ENCODE measurements around the gene ANKRD28. TPM values are rescaled to one million over a fixed set of nuclear protein-coding genes. Genes with fewer than 3 reads are reported as not detected.

Gene ANKRD28
- total and polyA plus RNA-seq, 2 experiments from 2014 or later, result 15.2 to 61.3 TPM

DNA sequence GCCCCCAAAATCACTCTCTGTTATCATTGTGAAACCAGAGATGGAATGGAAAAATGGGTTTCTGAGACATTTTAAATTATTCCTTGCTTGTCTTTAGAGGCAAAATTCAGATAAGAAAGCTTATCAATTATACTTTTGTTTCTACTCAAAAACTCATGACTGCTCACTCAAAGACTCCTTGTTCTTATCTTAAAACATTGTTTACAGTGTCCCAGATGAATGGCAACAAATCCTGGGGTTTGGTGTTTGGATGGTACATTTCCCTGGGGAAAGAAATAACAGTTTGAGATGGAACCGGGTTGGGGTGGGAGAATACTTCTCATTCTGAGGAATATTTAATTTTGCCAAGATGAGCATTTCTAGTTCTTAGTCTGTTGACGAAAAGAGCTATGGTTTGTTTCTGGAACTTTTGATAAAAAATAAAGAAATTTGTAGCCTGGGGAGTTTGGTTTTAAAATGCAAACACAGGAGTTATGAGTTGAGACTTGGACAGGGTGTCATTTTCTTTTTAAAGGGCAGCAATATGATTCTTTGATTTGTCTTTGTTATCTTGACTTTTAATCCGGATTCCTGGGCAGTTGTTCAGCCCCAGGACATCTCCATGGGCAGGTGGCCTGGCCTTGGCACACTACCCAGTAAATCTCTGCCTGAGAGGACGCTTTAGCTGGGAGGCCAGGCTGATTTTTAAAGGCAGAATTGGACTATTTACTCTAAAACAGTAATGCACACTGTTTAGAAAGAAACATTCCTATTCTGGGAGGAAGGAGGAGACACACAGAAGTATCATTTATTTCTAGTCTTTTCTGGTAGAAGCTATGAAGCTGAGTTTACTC is 163.8 kb downstream of the ANKRD28 start:
- H2AFZ ChIP-seq, result no peak overlapping the region
- H3K36me3 ChIP-seq (ENCODE audit: insufficient read depth), result no peaks in the 10 kb centered on the region
- no peaks in the 10 kb centered on the region for H3F3A ChIP-seq (replicated peaks; ENCODE audit: low read depth)
- H3K79me2 ChIP-seq (replicated peaks; ENCODE audit: insufficient read depth), result no peaks in the 10 kb centered on the region
- no peaks in the 10 kb centered on the region; the same call in 1 of the 2 replicates for H3K9me2 ChIP-seq (ENCODE audit: insufficient read depth)
- ATAC-seq (no peak), DNase-seq (ENCODE audit: low spot score) (no peak)
- Mint-ChIP-seq H3K27ac (peak overlapping the region; percentile 65), H3K27me3 (ENCODE audit: insufficient read depth, low read depth, poor library complexity) (peaks cover 2% of the 10 kb centered on the region), H3K4me1 (peaks cover 65% of the 10 kb centered on the region), H3K9me3 (no peaks in the 10 kb centered on the region), H3K36me3 (ENCODE audit: low read depth) (peaks cover 4% of the 10 kb centered on the region; the same call in 1 of the 3 replicates), H3K4me3 (peak overlapping the region; percentile 26; the same call in 2 of the 3 replicates)
- TF ChIP-seq ZNF114 (CRISPR knock-in tag; IDR thresholded peaks at IDR 0.05) (no peak), JUNB (IDR thresholded peaks at IDR 0.05; ENCODE audit: unreplicated experiment) (no peak), ZNF331 (CRISPR knock-in tag; IDR thresholded peaks at IDR 0.05; ENCODE audit: low read depth) (no peak), EZH2 (IDR thresholded peaks at IDR 0.05; ENCODE audit: low read depth, unreplicated experiment) (no peak), ETS1 (IDR thresholded peaks at IDR 0.05) (no peak), STAT1 (IDR thresholded peaks at IDR 0.05; ENCODE audit: unreplicated experiment) (no peak)
- peak overlapping the region; percentile 28 for H3K4me2 ChIP-seq
- H4K20me1 ChIP-seq (replicated peaks; ENCODE audit: insufficient read depth), result no peaks in the 10 kb centered on the region
- peaks cover 60% of the 10 kb centered on the region for H3K4me1 ChIP-seq (ENCODE audit: insufficient read depth)
- H3K4me3 ChIP-seq, result peak overlapping the region; percentile 25; the same call in 1 of the 2 replicates
- peak overlapping the region; percentile 64 for H3K27ac ChIP-seq (ENCODE audit: low read depth)
- H3K27me3 ChIP-seq (ENCODE audit: insufficient read depth), result no peaks in the 10 kb centered on the region

DNA sequence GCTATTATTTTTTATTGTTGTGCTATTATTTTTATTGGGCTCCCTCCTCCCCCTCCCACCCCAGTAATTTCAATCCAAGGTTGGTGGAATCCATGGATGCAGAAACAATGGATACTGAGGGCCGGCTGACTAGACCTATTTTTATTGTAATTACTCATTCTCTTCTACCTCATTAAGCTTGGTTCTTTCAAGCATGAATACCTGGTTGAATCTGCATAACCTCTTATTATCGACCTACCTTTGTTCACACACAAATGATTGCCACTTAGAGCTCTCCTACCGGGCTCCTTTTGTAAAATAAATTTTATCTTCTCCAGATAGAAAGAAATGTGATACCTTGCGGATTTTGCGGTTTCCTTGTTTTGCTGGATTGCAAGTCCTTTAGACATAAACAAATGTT is 164.6 kb downstream of the ANKRD28 start:
- DNase-seq (ENCODE audit: low spot score) (peak; percentile 37), ATAC-seq (peak; percentile 49)
- Mint-ChIP-seq H3K36me3 (ENCODE audit: low read depth) (peaks cover 4% of the 10 kb centered on the region; the same call in 1 of the 3 replicates), H3K27me3 (ENCODE audit: insufficient read depth, low read depth, poor library complexity) (peaks cover 2% of the 10 kb centered on the region), H3K4me1 (peaks cover 65% of the 10 kb centered on the region), H3K27ac (peak overlapping the region; percentile 65), H3K9me3 (no peaks in the 10 kb centered on the region), H3K4me3 (peak overlapping the region; percentile 26; the same call in 2 of the 3 replicates)
- Histone ChIP-seq H3K4me3 (peak overlapping the region; percentile 25; the same call in 1 of the 2 replicates), H3K4me2 (peak overlapping the region; percentile 28), H3K79me2 (replicated peaks; ENCODE audit: insufficient read depth) (no peaks in the 10 kb centered on the region), H3K27ac (ENCODE audit: low read depth) (peak overlapping the region; percentile 64), H3K27me3 (ENCODE audit: insufficient read depth) (no peaks in the 10 kb centered on the region), H3F3A (replicated peaks; ENCODE audit: low read depth) (no peaks in the 10 kb centered on the region), H2AFZ (no peak overlapping the region), H4K20me1 (replicated peaks; ENCODE audit: insufficient read depth) (no peaks in the 10 kb centered on the region), H3K9me2 (ENCODE audit: insufficient read depth) (no peaks in the 10 kb centered on the region; the same call in 1 of the 2 replicates), H3K36me3 (ENCODE audit: insufficient read depth) (no peaks in the 10 kb centered on the region), H3K4me1 (ENCODE audit: insufficient read depth) (peaks cover 60% of the 10 kb centered on the region)
- 0 out of 2 replicates have a peak, but pooled peaks have one; percentile 45 for TF ChIP-seq NANOG (IDR thresholded peaks at IDR 0.05; ENCODE audit: borderline replicate concordance)
- TF ChIP-seq CREB1 (CRISPR knock-in tag; IDR thresholded peaks at IDR 0.05; ENCODE audit: low read depth), result no peak

- peaks cover 4% of the 10 kb centered on the region; the same call in 1 of the 3 replicates for H3K36me3 Mint-ChIP-seq (ENCODE audit: low read depth)
- Histone ChIP-seq H3K4me1 (ENCODE audit: insufficient read depth) (peaks cover 60% of the 10 kb centered on the region), H3F3A (replicated peaks; ENCODE audit: low read depth) (no peaks in the 10 kb centered on the region), H2AFZ (no peak overlapping the region), H3K9me2 (ENCODE audit: insufficient read depth) (no peaks in the 10 kb centered on the region; the same call in 1 of the 2 replicates), H3K27ac (ENCODE audit: low read depth) (peak overlapping the region; percentile 71; the same call in 1 of the 2 replicates), H4K20me1 (replicated peaks; ENCODE audit: insufficient read depth) (no peaks in the 10 kb centered on the region), H3K27me3 (ENCODE audit: insufficient read depth) (no peaks in the 10 kb centered on the region), H3K4me3 (no peak overlapping the region), H3K36me3 (ENCODE audit: insufficient read depth) (no peaks in the 10 kb centered on the region), H3K79me2 (replicated peaks; ENCODE audit: insufficient read depth) (no peaks in the 10 kb centered on the region), H3K4me2 (peak overlapping the region; percentile 44)
- H3K27ac Mint-ChIP-seq, result peak overlapping the region; percentile 87
- H3K4me1 Mint-ChIP-seq, result peaks cover 65% of the 10 kb centered on the region
- H3K4me3 Mint-ChIP-seq, result no peak overlapping the region
- ATAC-seq (no peak), DNase-seq (ENCODE audit: low spot score) (no peak)
- H3K9me3 Mint-ChIP-seq, result no peaks in the 10 kb centered on the region
- peaks cover 4% of the 10 kb centered on the region for H3K27me3 Mint-ChIP-seq (ENCODE audit: insufficient read depth, low read depth, poor library complexity)
- TF ChIP-seq CREB1 (CRISPR knock-in tag; IDR thresholded peaks at IDR 0.05; ENCODE audit: low read depth), result no peak
- TF ChIP-seq ZNF114 (CRISPR knock-in tag; IDR thresholded peaks at IDR 0.05), result no peak
- no peak for TF ChIP-seq NANOG (IDR thresholded peaks at IDR 0.05; ENCODE audit: borderline replicate concordance)
Observed at GRCh38 chr3:15632212-15632580, 165.6 kb downstream of the ANKRD28 start.
